ENCODE measurements around the gene IRF4. TPM values are rescaled to one million over a fixed set of nuclear protein-coding genes. Genes with fewer than 3 reads are reported as not detected.

The IRF4 gene
- total RNA-seq, 2 donors from 2014 or later, result 0.15 to 1.1 TPM

DNA sequence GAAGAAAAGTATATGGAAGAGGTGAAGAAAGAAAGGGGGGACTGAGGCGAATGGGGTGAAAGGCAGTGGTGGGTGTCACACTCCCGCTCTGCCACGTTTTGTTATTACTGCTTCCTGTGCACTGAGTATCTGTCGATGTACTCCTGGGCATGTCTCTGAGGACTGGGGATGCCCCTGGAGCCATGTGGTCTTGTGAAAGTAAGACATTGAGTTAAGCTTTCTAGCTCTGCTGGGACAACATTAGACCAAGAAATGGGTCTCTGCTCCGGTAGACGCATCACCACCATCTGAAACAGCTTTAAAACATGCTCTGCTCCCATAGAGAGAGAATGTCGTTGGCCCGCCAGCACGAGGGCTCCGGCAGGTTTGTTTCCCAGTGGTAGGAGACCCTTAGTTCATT, 40.0 kb downstream of the IRF4 start:
- no peaks in the 10 kb centered on the region for H3K27me3 ChIP-seq
- H3K27ac ChIP-seq, result no peak overlapping the region
- H3K4me1 ChIP-seq, result peaks cover 0 to 6% of the 10 kb centered on the region in 2 donors
- no peaks in the 10 kb centered on the region for H3K36me3 ChIP-seq
- H3K4me3 ChIP-seq, result no peak overlapping the region
- no peaks in the 10 kb centered on the region for H3K9me3 ChIP-seq
- TF ChIP-seq, protein P1, sequence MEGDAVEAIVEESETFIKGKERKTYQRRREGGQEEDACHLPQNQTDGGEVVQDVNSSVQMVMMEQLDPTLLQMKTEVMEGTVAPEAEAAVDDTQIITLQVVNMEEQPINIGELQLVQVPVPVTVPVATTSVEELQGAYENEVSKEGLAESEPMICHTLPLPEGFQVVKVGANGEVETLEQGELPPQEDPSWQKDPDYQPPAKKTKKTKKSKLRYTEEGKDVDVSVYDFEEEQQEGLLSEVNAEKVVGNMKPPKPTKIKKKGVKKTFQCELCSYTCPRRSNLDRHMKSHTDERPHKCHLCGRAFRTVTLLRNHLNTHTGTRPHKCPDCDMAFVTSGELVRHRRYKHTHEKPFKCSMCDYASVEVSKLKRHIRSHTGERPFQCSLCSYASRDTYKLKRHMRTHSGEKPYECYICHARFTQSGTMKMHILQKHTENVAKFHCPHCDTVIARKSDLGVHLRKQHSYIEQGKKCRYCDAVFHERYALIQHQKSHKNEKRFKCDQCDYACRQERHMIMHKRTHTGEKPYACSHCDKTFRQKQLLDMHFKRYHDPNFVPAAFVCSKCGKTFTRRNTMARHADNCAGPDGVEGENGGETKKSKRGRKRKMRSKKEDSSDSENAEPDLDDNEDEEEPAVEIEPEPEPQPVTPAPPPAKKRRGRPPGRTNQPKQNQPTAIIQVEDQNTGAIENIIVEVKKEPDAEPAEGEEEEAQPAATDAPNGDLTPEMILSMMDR (IDR thresholded peaks at IDR 0.05), result no peak
- no peak for DNase-seq (ENCODE audit: low spot score)

DNA sequence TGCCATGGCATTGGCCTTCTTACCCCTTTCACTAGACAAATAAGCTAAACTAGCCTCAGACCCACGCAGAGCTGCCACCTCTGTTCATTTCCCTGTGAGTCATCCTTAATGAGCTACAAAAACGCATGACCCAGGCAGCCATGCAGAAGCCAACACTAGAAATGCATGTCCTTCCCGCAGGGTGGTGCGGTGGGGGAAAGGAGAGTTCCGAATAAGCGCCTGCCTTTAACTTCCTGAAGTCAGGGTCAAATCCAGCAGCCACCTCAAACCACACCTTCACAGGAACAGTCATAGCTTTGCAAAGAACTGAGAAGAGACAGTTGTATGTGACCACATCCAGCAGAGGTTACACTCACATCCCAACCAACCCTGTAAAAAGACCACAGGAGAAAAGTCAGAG, 40.4 kb downstream of the IRF4 start:
- H3K27me3 ChIP-seq, result no peaks in the 10 kb centered on the region
- H3K36me3 ChIP-seq, result no peaks in the 10 kb centered on the region
- no peak overlapping the region for H3K27ac ChIP-seq
- no peak for DNase-seq (ENCODE audit: low spot score)
- H3K4me1 ChIP-seq, result peaks cover 0 to 7% of the 10 kb centered on the region in 2 donors
- TF ChIP-seq, protein P1 (IDR thresholded peaks at IDR 0.05), result no peak
- H3K9me3 ChIP-seq, result no peaks in the 10 kb centered on the region
- no peak overlapping the region for H3K4me3 ChIP-seq

GRCh38 chr6:434051-434705, 42.6 kb downstream of the IRF4 start:
- no peak for DNase-seq (ENCODE audit: low spot score)
- Histone ChIP-seq H3K36me3 (no peaks in the 10 kb centered on the region), H3K27ac (no peak overlapping the region), H3K4me3 (no peak overlapping the region), H3K9me3 (no peaks in the 10 kb centered on the region), H3K4me1 (peaks cover 0 to 7% of the 10 kb centered on the region in 2 donors), H3K27me3 (no peaks in the 10 kb centered on the region)
- TF ChIP-seq, protein P1 (IDR thresholded peaks at IDR 0.05), result no peak

- H3K4me1 ChIP-seq, result peaks cover 0 to 7% of the 10 kb centered on the region in 2 donors
- H3K27ac ChIP-seq, result peak overlapping the region in 1 of 2 donors; percentile 80
- no peaks in the 10 kb centered on the region for H3K27me3 ChIP-seq
- TF ChIP-seq, protein P1 (IDR thresholded peaks at IDR 0.05), result no peak
- no peaks in the 10 kb centered on the region for H3K9me3 ChIP-seq
- DNase-seq (ENCODE audit: low spot score), result peak; percentile 43
- no peak overlapping the region for H3K4me3 ChIP-seq
- no peaks in the 10 kb centered on the region for H3K36me3 ChIP-seq
These were observed 44.1 kb downstream of the IRF4 start for GRCh38 chr6:435441-436307.

DNA sequence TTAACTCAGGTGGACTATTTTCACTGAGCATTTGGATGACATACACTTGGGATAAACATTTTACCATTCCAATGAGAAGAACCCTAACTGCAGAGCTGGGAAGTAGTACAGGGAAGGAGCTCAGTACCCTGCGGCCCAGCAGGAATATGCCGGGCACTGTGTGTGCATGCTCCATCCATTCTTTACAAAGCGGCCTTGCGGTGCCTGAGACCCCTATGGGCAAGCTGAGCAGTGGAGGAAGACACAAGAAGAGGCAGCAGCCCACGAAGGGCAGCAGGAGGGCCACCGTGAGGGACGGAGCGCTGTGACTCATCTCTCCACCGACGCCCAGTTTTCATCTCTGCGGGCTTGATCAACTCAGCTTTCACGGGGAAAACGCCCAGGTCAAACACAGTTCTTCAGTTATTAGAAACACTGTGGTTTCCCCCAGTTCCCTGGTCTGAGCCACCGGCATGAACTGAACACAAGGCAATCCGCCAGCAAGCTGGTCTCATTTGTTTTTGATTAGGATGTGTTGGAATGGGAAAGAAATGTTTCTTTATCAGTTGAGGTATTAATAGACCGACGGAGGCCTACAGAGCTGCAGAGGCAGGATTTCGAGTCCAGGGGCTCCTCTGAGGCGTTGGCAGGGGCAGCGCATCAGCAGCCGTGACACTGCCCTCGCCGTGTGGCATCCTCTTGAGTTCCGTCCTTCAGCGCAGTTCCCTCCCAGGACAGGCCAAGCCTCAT, 44.9 kb downstream of the IRF4 start:
- Histone ChIP-seq H3K4me1 (peaks cover 0 to 7% of the 10 kb centered on the region in 2 donors), H3K27me3 (no peaks in the 10 kb centered on the region), H3K36me3 (no peaks in the 10 kb centered on the region), H3K27ac (peak overlapping the region; percentile 29 to 80), H3K9me3 (no peaks in the 10 kb centered on the region), H3K4me3 (no peak overlapping the region)
- TF ChIP-seq, protein P1 (IDR thresholded peaks at IDR 0.05), result no peak
- DNase-seq (ENCODE audit: low spot score), result peak; percentile 56

Measured in right atrium auricular region (tissue), 2 donors.